NCI-H1694 (cell line): ENCODE data around the gene EHMT2.
"Not testable (repeated sequence)": the region's sequence is repeated elsewhere in the genome, so short reads cannot be mapped to it uniquely, and the experiment has no call there.

Source experiments
- DNase-seq: peaks from one replicate; lab custom pipeline; 2025; lab: John Stamatoyannopoulos, UW

Gene EHMT2

GRCh38 chr6:31897612-31898382 lies at the start of gene EHMT2:
Gene EHMT2, minus strand, starts transcription at chr6:31897698. Its CDS starts 21 bp downstream, at chr6:31897677.
- DNase-seq: peak; percentile 51

- no peak for DNase-seq
Observed at GRCh38 chr6:31947070-31947675, 49.7 kb upstream of the EHMT2 start.

GRCh38 chr6:31946370-31946885 lies 48.9 kb upstream of the EHMT2 start:
- DNase-seq: no peak

- no peak for DNase-seq
Observed at GRCh38 chr6:31945507-31946369, 48.2 kb upstream of the EHMT2 start, which contains the start of gene CFB. Gene CFB, plus strand, starts transcription at chr6:31946095. Its CDS starts 127 bp downstream, at chr6:31946222.

- DNase-seq: no peak
Observed at GRCh38 chr6:31945154-31945506, 47.6 kb upstream of the EHMT2 start.

GRCh38 chr6:31943742-31944141 lies 46.2 kb upstream of the EHMT2 start:
- no peak for DNase-seq

- DNase-seq: no peak
Observed at GRCh38 chr6:31940256-31940664, 42.8 kb upstream of the EHMT2 start.

GRCh38 chr6:31935823-31936222 lies 38.3 kb upstream of the EHMT2 start:
- no peak for DNase-seq

- DNase-seq: no peak
Observed at GRCh38 chr6:31935021-31935420, 37.5 kb upstream of the EHMT2 start.

GRCh38 chr6:31933537-31933936 lies 36.0 kb upstream of the EHMT2 start:
- no peak for DNase-seq

- DNase-seq: not testable (repeated sequence)
Observed at GRCh38 chr6:31932137-31932536, 34.6 kb upstream of the EHMT2 start.

- no peak for DNase-seq
Observed at GRCh38 chr6:31930962-31931361, 33.5 kb upstream of the EHMT2 start.

GRCh38 chr6:31928672-31928939 lies 31.1 kb upstream of the EHMT2 start:
- DNase-seq: no peak

- no peak for DNase-seq
Observed at GRCh38 chr6:31927863-31928671, 30.6 kb upstream of the EHMT2 start.

- no peak for DNase-seq
Observed at GRCh38 chr6:31927242-31927862, 29.9 kb upstream of the EHMT2 start, which contains the start of gene C2. Gene C2, plus strand, starts transcription at chr6:31927717. Its CDS starts 36 bp downstream, at chr6:31927753.

GRCh38 chr6:31922942-31923341 lies 25.4 kb upstream of the EHMT2 start:
- no peak for DNase-seq

- DNase-seq: no peak
Observed at GRCh38 chr6:31920811-31921210, 23.3 kb upstream of the EHMT2 start.

- no peak for DNase-seq
Observed at GRCh38 chr6:31919624-31920303, 22.3 kb upstream of the EHMT2 start.

GRCh38 chr6:31918069-31918720 lies 20.7 kb upstream of the EHMT2 start:
- no peak for DNase-seq

- DNase-seq: no peak
Observed at GRCh38 chr6:31915756-31916155, 18.3 kb upstream of the EHMT2 start.
